SK-N-SH (cell line): Measurements from ENCODE around the gene BRAT1. TPM values are rescaled to one million over a fixed set of nuclear protein-coding genes. Genes with fewer than 3 reads are reported as not detected.

Experiments
- CTCF ChIA-PET: fragments of 300-600, 350-600 bp; formaldehyde crosslinking; extraction: SDS; loops from one replicate; lab custom pipeline; 2021; lab: Yijun Ruan, JAX
- POLR2A ChIA-PET: fragments of 350-600 bp; sonication (Branson Sonifier 250); formaldehyde crosslinking; extraction: SDS; loops from one replicate; lab custom pipeline; 2020; ENCODE audit warnings: antibody characterized with exemption, inconsistent platforms; lab: Yijun Ruan, JAX
- DNase-seq: peaks from one replicate; pipeline ENCODE4 v3.0.0; 2012
- H2AFZ ChIP-seq: fragments of 200-600 bp; sonication (generic); 2 replicates; pipeline ENCODE4 v1.8.1; 2016; ENCODE audit warnings: antibody characterized with exemption, mild to moderate bottlenecking, low read depth
- H3F3A ChIP-seq: fragments of 200-600 bp; sonication (generic); replicated peaks from 2 replicates; pipeline ENCODE3; 2016; ENCODE audit warnings: antibody characterized with exemption, mild to moderate bottlenecking; ENCODE audit not compliant: insufficient read depth
- H3K27ac ChIP-seq, 2 experiments: fragments of 200-500 bp in 1 of 2; fragments of 200-600 bp in 1 of 2; sonication (Bioruptor generic) in 1 of 2; sonication (generic), shearing (Covaris generic) in 1 of 2; 2 replicates each; pipeline versions ENCODE4 v1.5.1 to v1.6.1; 2014 to 2016; ENCODE audit warnings: low read depth in 2 of 2, inconsistent platforms in 1 of 2, low read length in 1 of 2, mild to moderate bottlenecking in 1 of 2, mixed read lengths in 1 of 2
- H3K27me3 ChIP-seq: fragments of 200-600 bp; sonication (generic), shearing (Covaris generic); 2 replicates; pipeline ENCODE4 v1.6.1; 2016; ENCODE audit warnings: mixed run types; ENCODE audit not compliant: insufficient read depth
- H3K36me3 ChIP-seq, 2 experiments: fragments of 200-500 bp in 1 of 2; fragments of 200-600 bp in 1 of 2; sonication (Bioruptor generic) in 1 of 2; sonication (generic) in 1 of 2; replicated peaks in 1 of 2; 2 replicates each; pipeline versions ENCODE3 to v1.5.1; 2014 to 2016; ENCODE audit warnings: low read length in 1 of 2, mild to moderate bottlenecking in 1 of 2; ENCODE audit not compliant: insufficient read depth in 2 of 2, control insufficient read depth in 1 of 2
- H3K4me1 ChIP-seq, 2 experiments: fragments of 200-500 bp in 1 of 2; fragments of 200-600 bp in 1 of 2; sonication (Bioruptor generic) in 1 of 2; sonication (generic), shearing (Covaris generic) in 1 of 2; 2 replicates each; pipeline versions ENCODE4 v1.5.1 to v1.6.1; 2014 to 2016; ENCODE audit warnings: low read depth in 1 of 2, low read length in 1 of 2, mixed run types in 1 of 2; ENCODE audit not compliant: insufficient read depth in 2 of 2, control insufficient read depth in 1 of 2
- H3K4me2 ChIP-seq: fragments of 200-600 bp; sonication (generic), shearing (Covaris generic); 2 replicates; pipeline ENCODE4 v1.6.1; 2017; ENCODE audit warnings: mixed run types
- H3K4me3 ChIP-seq, 2 experiments: fragments of 200-500 bp in 1 of 2; fragments of 200-600 bp in 1 of 2; sonication (Bioruptor generic) in 1 of 2; sonication (generic), shearing (Covaris generic) in 1 of 2; 2 replicates each; pipeline versions ENCODE4 v1.5.1 to v1.8.1; 2014 to 2016; ENCODE audit warnings: low read depth in 2 of 2, inconsistent platforms in 1 of 2, low read length in 1 of 2, mild to moderate bottlenecking in 1 of 2, mixed read lengths in 1 of 2, moderate library complexity in 1 of 2
- H3K79me2 ChIP-seq: fragments of 200-600 bp; sonication (generic); 2 replicates; pipeline ENCODE4 v1.8.1; 2017; ENCODE audit warnings: mild to moderate bottlenecking; ENCODE audit not compliant: insufficient read depth
- H3K9ac ChIP-seq: fragments of 200-600 bp; sonication (generic); 2 replicates; pipeline ENCODE4 v1.6.1; 2017; ENCODE audit warnings: mixed run types
- H3K9me2 ChIP-seq: fragments of 200-600 bp; sonication (generic); 2 replicates; pipeline ENCODE4 v1.6.1; 2017; ENCODE audit warnings: mixed run types
- H3K9me3 ChIP-seq: fragments of 200-600 bp; sonication (generic); 2 replicates; pipeline ENCODE4 v1.6.1; 2017; ENCODE audit warnings: mixed run types, mild to moderate bottlenecking, moderate library complexity
- H4K20me1 ChIP-seq: fragments of 200-600 bp; sonication (generic); 2 replicates; pipeline ENCODE4 v1.6.1; 2017; ENCODE audit warnings: mild to moderate bottlenecking, mixed run types; ENCODE audit not compliant: insufficient read depth
- GATA2 ChIP-seq: sonication (generic); formaldehyde crosslinking; IDR thresholded peaks from 2 replicates; pipeline ENCODE4 v1.5.0; 2020; ENCODE audit warnings: mild to moderate bottlenecking, missing genetic modification reagents
- JUND ChIP-seq: IDR thresholded peaks from 2 replicates; pipeline ENCODE4 v1.4.0; 2012
- MEF2A ChIP-seq: IDR thresholded peaks from 2 replicates; pipeline ENCODE4 v1.4.0; 2012; ENCODE audit warnings: low read depth, borderline replicate concordance
- MXI1 ChIP-seq: IDR thresholded peaks from 2 replicates; pipeline ENCODE4 v1.6.1; 2012; ENCODE audit warnings: mild to moderate bottlenecking, low read depth, low read length, improper control_type of control experiment
- NRF1 ChIP-seq: IDR thresholded peaks from 2 replicates; pipeline ENCODE4 v1.6.1; 2012; ENCODE audit warnings: low read depth, mild to moderate bottlenecking, low read length
- RAD21 ChIP-seq: IDR thresholded peaks from 2 replicates; pipeline ENCODE4 v1.6.1; 2012; ENCODE audit warnings: mild to moderate bottlenecking, low read length
- TEAD4 ChIP-seq: IDR thresholded peaks from 2 replicates; pipeline ENCODE4 v1.4.0; 2012; ENCODE audit warnings: mild to moderate bottlenecking, borderline replicate concordance; ENCODE audit not compliant: insufficient read depth
- YY1 ChIP-seq: IDR thresholded peaks from 2 replicates; pipeline ENCODE4 v1.4.0; 2012; ENCODE audit warnings: low read depth, mild to moderate bottlenecking
- WGBS: methylation state at CpG from one replicate; pipeline ENCODE4 v1.1.6; 2017; ENCODE audit warnings: low lambda C conversion rate; 5-methylcytosine and 5-hydroxymethylcytosine counted together
- polyA plus RNA-seq, 3 experiments: library from polyadenylated mRNA; depleted of rRNA; stranded (reverse); fragments of >200 nt; gene quantifications; 2 replicates each; pipeline ENCODE4 v1.2.3, GENCODE V29; 2012
- TF ChIP-seq, protein P1 (sequence below): fragments of 150-350 bp; IDR thresholded peaks from 2 replicates; pipeline ENCODE4 v1.6.1; 2017; ENCODE audit warnings: antibody characterized with exemption, low read length, low read depth, borderline replicate concordance
- TF ChIP-seq, protein P2 (sequence below): IDR thresholded peaks from 2 replicates; pipeline ENCODE4; 2012
- TF ChIP-seq, protein P3 (sequence below): IDR thresholded peaks from 2 replicates; pipeline ENCODE4 v1.4.0; 2012; ENCODE audit warnings: low read depth
- TF ChIP-seq, protein P4 (sequence below): fragments of 150-350 bp; IDR thresholded peaks from 2 replicates; pipeline ENCODE4 v1.6.1; 2016; ENCODE audit warnings: mild to moderate bottlenecking, low read depth, low read length

The BRAT1 gene
- polyA plus RNA-seq, 1 of the 3 experiments (the other 2 are of a cell fraction), result 36.2 TPM

DNA sequence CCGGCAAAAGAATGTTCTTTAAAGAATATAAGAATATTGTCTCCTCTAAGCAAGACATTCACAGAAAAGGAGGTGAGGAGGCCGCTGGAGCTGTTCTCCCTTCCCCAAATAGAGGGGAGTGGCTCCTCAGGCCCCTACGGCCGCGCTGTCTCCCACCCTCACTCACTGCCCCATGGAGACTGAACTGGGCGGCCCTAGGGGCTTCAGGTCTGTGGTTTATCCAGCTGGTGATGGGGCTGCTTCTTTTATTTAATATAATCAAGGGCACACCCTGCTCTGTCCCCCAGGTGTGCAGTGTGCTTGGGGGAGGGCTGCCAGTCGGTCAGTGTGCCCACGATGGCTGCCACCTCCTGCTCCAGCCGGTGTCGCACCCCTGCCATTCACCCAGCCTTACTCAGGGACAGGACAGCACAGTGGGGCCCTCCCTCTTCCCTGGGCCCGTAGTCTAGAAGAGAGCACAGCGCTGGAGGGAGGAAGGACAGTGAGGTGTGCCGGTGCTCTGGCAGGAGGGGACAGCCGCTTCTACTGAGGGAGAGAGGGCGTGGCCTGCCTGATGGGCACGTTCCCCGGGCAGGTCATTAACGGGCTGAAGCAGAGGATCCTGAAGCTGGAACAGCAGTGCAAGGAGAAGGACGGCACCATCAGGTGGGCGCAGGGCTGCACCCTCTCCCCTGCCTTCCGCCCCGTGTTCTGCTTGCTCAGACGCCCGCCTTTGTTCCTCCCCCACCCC, 26.8 kb upstream of the BRAT1 start:
- no peaks in the 10 kb centered on the region for H3K9me2 ChIP-seq
- H3K9me3 ChIP-seq, result no peaks in the 10 kb centered on the region
- POLR2A ChIA-PET, result no interaction called here
- no peaks in the 10 kb centered on the region for H3F3A ChIP-seq
- H3K27ac ChIP-seq, result no peak overlapping the region
- no peak for DNase-seq
- no peak overlapping the region for H3K4me3 ChIP-seq
- no peaks in the 10 kb centered on the region for H3K4me1 ChIP-seq
- H3K36me3 ChIP-seq, result peaks cover 20 to 21% of the 10 kb centered on the region in 2 experiments
- no peaks in the 10 kb centered on the region for H3K27me3 ChIP-seq
- H3K9ac ChIP-seq, result no peak overlapping the region
- CTCF ChIA-PET, result interaction anchor here (0.8 to 1.2 kb wide), 2 partner anchors 8 to 24 kb away, joined by 3 read pairs; no protein-coding TSS in a partner anchor
- H3K79me2 ChIP-seq, result no peaks in the 10 kb centered on the region
- 92% methylated on average over 22 of the region's 24 CpGs for WGBS
- no peaks in the 10 kb centered on the region for H4K20me1 ChIP-seq
- H3K4me2 ChIP-seq, result no peak overlapping the region
- no peak overlapping the region for H2AFZ ChIP-seq
- TF ChIP-seq GATA2 (CRISPR knock-in tag), result no peak
- TF ChIP-seq, protein P1, sequence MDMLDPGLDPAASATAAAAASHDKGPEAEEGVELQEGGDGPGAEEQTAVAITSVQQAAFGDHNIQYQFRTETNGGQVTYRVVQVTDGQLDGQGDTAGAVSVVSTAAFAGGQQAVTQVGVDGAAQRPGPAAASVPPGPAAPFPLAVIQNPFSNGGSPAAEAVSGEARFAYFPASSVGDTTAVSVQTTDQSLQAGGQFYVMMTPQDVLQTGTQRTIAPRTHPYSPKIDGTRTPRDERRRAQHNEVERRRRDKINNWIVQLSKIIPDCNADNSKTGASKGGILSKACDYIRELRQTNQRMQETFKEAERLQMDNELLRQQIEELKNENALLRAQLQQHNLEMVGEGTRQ, result no peak
- TF ChIP-seq RAD21, result no peak
- no peak for TF ChIP-seq TEAD4
- no peak for TF ChIP-seq MXI1
- TF ChIP-seq, protein P2, sequence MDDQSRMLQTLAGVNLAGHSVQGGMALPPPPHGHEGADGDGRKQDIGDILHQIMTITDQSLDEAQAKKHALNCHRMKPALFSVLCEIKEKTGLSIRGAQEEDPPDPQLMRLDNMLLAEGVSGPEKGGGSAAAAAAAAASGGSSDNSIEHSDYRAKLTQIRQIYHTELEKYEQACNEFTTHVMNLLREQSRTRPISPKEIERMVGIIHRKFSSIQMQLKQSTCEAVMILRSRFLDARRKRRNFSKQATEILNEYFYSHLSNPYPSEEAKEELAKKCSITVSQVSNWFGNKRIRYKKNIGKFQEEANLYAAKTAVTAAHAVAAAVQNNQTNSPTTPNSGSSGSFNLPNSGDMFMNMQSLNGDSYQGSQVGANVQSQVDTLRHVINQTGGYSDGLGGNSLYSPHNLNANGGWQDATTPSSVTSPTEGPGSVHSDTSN, result no peak
- no peak for TF ChIP-seq NRF1
- TF ChIP-seq, protein P3, sequence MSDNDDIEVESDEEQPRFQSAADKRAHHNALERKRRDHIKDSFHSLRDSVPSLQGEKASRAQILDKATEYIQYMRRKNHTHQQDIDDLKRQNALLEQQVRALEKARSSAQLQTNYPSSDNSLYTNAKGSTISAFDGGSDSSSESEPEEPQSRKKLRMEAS, result no peak
- TF ChIP-seq, protein P4, sequence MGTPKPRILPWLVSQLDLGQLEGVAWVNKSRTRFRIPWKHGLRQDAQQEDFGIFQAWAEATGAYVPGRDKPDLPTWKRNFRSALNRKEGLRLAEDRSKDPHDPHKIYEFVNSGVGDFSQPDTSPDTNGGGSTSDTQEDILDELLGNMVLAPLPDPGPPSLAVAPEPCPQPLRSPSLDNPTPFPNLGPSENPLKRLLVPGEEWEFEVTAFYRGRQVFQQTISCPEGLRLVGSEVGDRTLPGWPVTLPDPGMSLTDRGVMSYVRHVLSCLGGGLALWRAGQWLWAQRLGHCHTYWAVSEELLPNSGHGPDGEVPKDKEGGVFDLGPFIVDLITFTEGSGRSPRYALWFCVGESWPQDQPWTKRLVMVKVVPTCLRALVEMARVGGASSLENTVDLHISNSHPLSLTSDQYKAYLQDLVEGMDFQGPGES, result no peak

DNA sequence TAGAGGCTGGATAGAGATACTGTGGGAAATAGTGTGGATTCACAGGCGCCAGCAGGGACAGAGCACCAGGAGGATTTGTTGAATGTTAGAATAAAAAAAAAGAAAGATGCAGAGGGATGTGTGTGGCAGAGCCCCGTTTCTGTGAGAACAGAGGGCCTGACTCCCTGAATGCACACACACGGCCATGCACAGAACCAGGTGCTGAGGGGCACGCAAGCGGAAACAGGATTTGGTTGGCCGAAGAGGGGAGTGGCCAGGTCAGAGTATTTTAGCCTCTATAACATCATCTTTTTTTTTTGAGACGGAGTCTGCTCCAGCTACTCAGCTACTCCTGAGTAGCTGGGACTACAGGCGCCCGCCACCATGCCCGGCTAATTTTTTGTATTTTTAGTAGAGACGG, 25.3 kb upstream of the BRAT1 start:
- no peaks in the 10 kb centered on the region for H3F3A ChIP-seq

More for the DNA sequence above, 25.3 kb upstream of the BRAT1 start:
- ChIA-PET POLR2A (no interaction called here), CTCF (no interaction called here)
- Histone ChIP-seq H3K27ac (no peak overlapping the region), H3K79me2 (no peaks in the 10 kb centered on the region), H3K4me2 (no peak overlapping the region), H4K20me1 (no peaks in the 10 kb centered on the region), H3K4me3 (no peak overlapping the region), H3K9ac (no peak overlapping the region), H3K36me3 (peaks cover 15 to 20% of the 10 kb centered on the region in 2 experiments)
- WGBS, result 93% methylated on average over 11 of the region's 11 CpGs
- DNase-seq, result no peak
- TF ChIP-seq JUND (no peak), YY1 (no peak), MEF2A (no peak), MXI1 (no peak)
- TF ChIP-seq, protein P4, result no peak
- TF ChIP-seq, all 33 proteins: peak for 0
- Histone ChIP-seq H3K27me3 (no peaks in the 10 kb centered on the region), H3K9me2 (no peaks in the 10 kb centered on the region), H2AFZ (no peak overlapping the region), H3K9me3 (no peaks in the 10 kb centered on the region), H3K4me1 (no peaks in the 10 kb centered on the region)
